ENCODE data around the gene RELN.

DNA sequence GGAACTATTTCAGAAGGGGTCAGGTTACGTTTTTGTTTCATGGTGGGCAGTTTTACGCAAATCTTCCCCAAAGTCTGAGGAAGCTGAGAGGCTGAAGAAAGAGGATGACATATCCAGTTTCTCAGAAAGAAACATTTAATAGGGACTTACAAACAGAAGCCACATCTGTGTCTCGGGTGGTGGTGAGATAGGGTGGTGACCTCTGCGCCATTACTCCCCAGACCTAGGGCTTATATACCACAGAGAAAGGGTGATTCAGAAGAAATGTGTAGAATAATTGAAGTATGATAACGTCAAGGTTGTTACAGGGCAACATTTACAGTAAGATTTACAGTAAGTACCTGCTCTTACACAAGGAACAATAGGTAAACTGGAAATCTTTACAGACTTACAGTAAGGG lies 43.0 kb upstream of the RELN start:
- TF ChIP-seq POLR2A (IDR thresholded peaks at IDR 0.05) (no peak), EP300 (IDR thresholded peaks at IDR 0.05) (no peak)
- TF ChIP-seq, protein P1, sequence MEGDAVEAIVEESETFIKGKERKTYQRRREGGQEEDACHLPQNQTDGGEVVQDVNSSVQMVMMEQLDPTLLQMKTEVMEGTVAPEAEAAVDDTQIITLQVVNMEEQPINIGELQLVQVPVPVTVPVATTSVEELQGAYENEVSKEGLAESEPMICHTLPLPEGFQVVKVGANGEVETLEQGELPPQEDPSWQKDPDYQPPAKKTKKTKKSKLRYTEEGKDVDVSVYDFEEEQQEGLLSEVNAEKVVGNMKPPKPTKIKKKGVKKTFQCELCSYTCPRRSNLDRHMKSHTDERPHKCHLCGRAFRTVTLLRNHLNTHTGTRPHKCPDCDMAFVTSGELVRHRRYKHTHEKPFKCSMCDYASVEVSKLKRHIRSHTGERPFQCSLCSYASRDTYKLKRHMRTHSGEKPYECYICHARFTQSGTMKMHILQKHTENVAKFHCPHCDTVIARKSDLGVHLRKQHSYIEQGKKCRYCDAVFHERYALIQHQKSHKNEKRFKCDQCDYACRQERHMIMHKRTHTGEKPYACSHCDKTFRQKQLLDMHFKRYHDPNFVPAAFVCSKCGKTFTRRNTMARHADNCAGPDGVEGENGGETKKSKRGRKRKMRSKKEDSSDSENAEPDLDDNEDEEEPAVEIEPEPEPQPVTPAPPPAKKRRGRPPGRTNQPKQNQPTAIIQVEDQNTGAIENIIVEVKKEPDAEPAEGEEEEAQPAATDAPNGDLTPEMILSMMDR (IDR thresholded peaks at IDR 0.05), result no peak
